GM23338 (cell line): Measurements from ENCODE around the gene PRUNE2. TPM values are rescaled to one million over a fixed set of nuclear protein-coding genes. Genes with fewer than 3 reads are reported as not detected.

Experiments
- ATAC-seq: fragments of 200-7000 bp; cut with Tn5 transposase; 3 replicates; pipeline ENCODE4 v1.9.1; 2020
- DNase-seq: peaks from one replicate; pipeline ENCODE4 v3.0.0-alpha.2; 2015; ENCODE audit warnings: low spot score
- H2AFZ ChIP-seq: fragments of 200-600 bp; sonication (generic); 2 replicates; pipeline ENCODE4 v1.8.0; 2016; ENCODE audit warnings: antibody characterized with exemption, mild to moderate bottlenecking, moderate library complexity
- H3F3A ChIP-seq: fragments of 200-600 bp; sonication (generic); replicated peaks from 2 replicates; pipeline ENCODE4 v1.8.0; 2017; ENCODE audit warnings: antibody characterized with exemption, mixed run types, low read depth
- H3K27ac ChIP-seq: fragments of 200-600 bp; sonication (generic); 2 replicates; pipeline ENCODE4 v1.6.1; 2016; ENCODE audit warnings: low read depth
- H3K27me3 ChIP-seq: fragments of 200-600 bp; sonication (generic); 2 replicates; pipeline ENCODE4 v1.8.0; 2016; ENCODE audit warnings: mild to moderate bottlenecking, mixed run types, moderate library complexity; ENCODE audit not compliant: insufficient read depth
- H3K36me3 ChIP-seq: fragments of 200-600 bp; sonication (generic); 2 replicates; pipeline ENCODE4 v1.8.0; 2016; ENCODE audit warnings: mild to moderate bottlenecking; ENCODE audit not compliant: insufficient read depth
- H3K4me1 ChIP-seq: fragments of 200-600 bp; sonication (generic); 2 replicates; pipeline ENCODE4 v1.8.0; 2016; ENCODE audit warnings: mild to moderate bottlenecking, moderate library complexity; ENCODE audit not compliant: insufficient read depth
- H3K4me2 ChIP-seq: fragments of 200-600 bp; sonication (generic); 2 replicates; pipeline ENCODE4 v1.7.1; 2017; ENCODE audit warnings: mixed run types
- H3K4me3 ChIP-seq: fragments of 200-600 bp; sonication (generic); 2 replicates; pipeline ENCODE4 v1.6.1; 2016; ENCODE audit warnings: mixed run types
- H3K79me2 ChIP-seq: fragments of 200-600 bp; sonication (generic); replicated peaks from 2 replicates; pipeline ENCODE4 v1.8.0; 2017; ENCODE audit warnings: mild to moderate bottlenecking; ENCODE audit not compliant: insufficient read depth
- H3K9me2 ChIP-seq: fragments of 200-600 bp; sonication (generic); 2 replicates; pipeline ENCODE4 v1.8.0; 2017; ENCODE audit not compliant: insufficient read depth
- H4K20me1 ChIP-seq: fragments of 200-600 bp; sonication (generic); replicated peaks from 2 replicates; pipeline ENCODE4 v1.8.0; 2017; ENCODE audit warnings: mild to moderate bottlenecking; ENCODE audit not compliant: insufficient read depth
- H3K27ac Mint-ChIP-seq: 2 replicates; pipeline ENCODE4 v1.8.0; 2020; ENCODE audit warnings: inconsistent platforms, mild to moderate bottlenecking, moderate library complexity, mixed read lengths
- H3K27me3 Mint-ChIP-seq: 3 replicates; pipeline ENCODE4 v1.8.0; 2022; ENCODE audit warnings: low read depth, mild to moderate bottlenecking, moderate library complexity, mixed read lengths, inconsistent platforms; ENCODE audit not compliant: insufficient read depth, poor library complexity
- H3K36me3 Mint-ChIP-seq: 3 replicates; pipeline ENCODE4 v1.8.0; 2021; ENCODE audit warnings: low read depth, mild to moderate bottlenecking, inconsistent platforms, moderate library complexity, mixed read lengths
- H3K4me1 Mint-ChIP-seq: 3 replicates; pipeline ENCODE4 v1.8.0; 2020; ENCODE audit warnings: mild to moderate bottlenecking, inconsistent platforms, mixed read lengths
- H3K4me3 Mint-ChIP-seq: 3 replicates; pipeline ENCODE4 v1.8.0; 2021; ENCODE audit warnings: moderate library complexity, mild to moderate bottlenecking, inconsistent platforms, mixed read lengths
- H3K9me3 Mint-ChIP-seq: 3 replicates; pipeline ENCODE4 v1.8.0; 2020; ENCODE audit warnings: moderate library complexity, mild to moderate bottlenecking, inconsistent platforms, mixed read lengths
- CTCF ChIP-seq, 2 experiments: fragments of 200-600 bp in 1 of 2; sonication (generic) in 1 of 2; conservative IDR thresholded peaks; 2 replicates each; pipeline versions ENCODE4 v1.5.1 to v1.6.1; 2016 to 2017; ENCODE audit warnings: antibody characterized with exemption in 2 of 2, low read depth in 2 of 2, mild to moderate bottlenecking in 2 of 2, moderate library complexity in 1 of 2
- NANOG ChIP-seq: IDR thresholded peaks from 2 replicates; pipeline ENCODE4 v1.6.1; 2016; ENCODE audit warnings: antibody characterized with exemption, borderline replicate concordance
- REST ChIP-seq: IDR thresholded peaks from one replicate; pipeline ENCODE4 v1.6.1; 2018; ENCODE audit warnings: antibody characterized with exemption; ENCODE audit not compliant: unreplicated experiment
- ZNF462 ChIP-seq: fragments of 250-450 bp; sonication (Bioruptor Pico); IDR thresholded peaks from 2 replicates; pipeline ENCODE4 v1.5.0; 2020; ENCODE audit warnings: mild to moderate bottlenecking, moderate library complexity
- polyA plus RNA-seq: library from polyadenylated mRNA; unstranded; fragments of >200 nt; fragmentation: Nextera tagmentation; extraction: Ambion mirVana; gene quantifications from 2 replicates; pipeline ENCODE4 v1.2.1, GENCODE V29; 2016
- total RNA-seq: library from RNA; depleted of rRNA; stranded (reverse); fragments of >200 nt; shearing (Covaris generic); gene quantifications from 2 replicates; pipeline ENCODE4 v1.2.3, GENCODE V29; 2014

The PRUNE2 gene
- total and polyA plus RNA-seq, 2 experiments from 2014 or later, result 10.6 to 26.5 TPM

- no peak for TF ChIP-seq ZNF462 (CRISPR knock-in tag)
- TF ChIP-seq REST, result no peak
Observed at GRCh38 chr9:76662476-76663281, 243.2 kb downstream of the PRUNE2 start (continued).

- Mint-ChIP-seq H3K4me3 (no peak overlapping the region), H3K27me3 (peaks cover 1% of the 10 kb centered on the region), H3K4me1 (peaks cover 10% of the 10 kb centered on the region), H3K36me3 (no peaks in the 10 kb centered on the region), H3K9me3 (no peaks in the 10 kb centered on the region), H3K27ac (no peak overlapping the region)
- TF ChIP-seq NANOG (no peak), CTCF (conservative IDR thresholded peaks at IDR 0.05; ENCODE audit: low read depth in 2 of 2) (peak; percentile 72 to 87)
- H3K36me3 ChIP-seq, result no peaks in the 10 kb centered on the region
- H3F3A ChIP-seq, result no peaks in the 10 kb centered on the region
- H3K4me2 ChIP-seq, result no peak overlapping the region
- no peak overlapping the region for H3K27ac ChIP-seq
- no peaks in the 10 kb centered on the region for H4K20me1 ChIP-seq
- H2AFZ ChIP-seq, result no peak overlapping the region
- no peaks in the 10 kb centered on the region for H3K9me2 ChIP-seq
- peak; percentile 68 for DNase-seq
- H3K27me3 ChIP-seq, result no peaks in the 10 kb centered on the region
- H3K4me3 ChIP-seq, result no peak overlapping the region
- no peaks in the 10 kb centered on the region for H3K79me2 ChIP-seq
- no peaks in the 10 kb centered on the region for H3K4me1 ChIP-seq
- peak; percentile 98 for ATAC-seq
Observed at GRCh38 chr9:76658510-76659231, 247.2 kb downstream of the PRUNE2 start.
